NCI-H82 treated with DMSO at 0.1 percent for 48 hours (cell line): ENCODE data around the gene NRTN.
"Not testable (repeated sequence)": the region's sequence is repeated elsewhere in the genome, so short reads cannot be mapped to it uniquely, and the experiment has no call there.

Experiments
- DNase-seq: peaks from one replicate; lab custom pipeline; 2025; ENCODE audit not compliant: unreplicated experiment; lab: John Stamatoyannopoulos, UW

The NRTN gene

GRCh38 chr19:5804516-5805461 is at the start of gene NRTN:
Gene NRTN (plus strand): TSS chr19:5805067. CDS start chr19:5824166, 19,099 bp downstream.
- no peak for DNase-seq

- no peak for DNase-seq
These were observed 42.2 kb upstream of the NRTN start for GRCh38 chr19:5762608-5763217.

GRCh38 chr19:5765220-5765619 is 39.6 kb upstream of the NRTN start:
- no peak for DNase-seq

GRCh38 chr19:5767949-5768348 is 36.9 kb upstream of the NRTN start:
- DNase-seq, result no peak

- no peak for DNase-seq
These were observed 32.5 kb upstream of the NRTN start for GRCh38 chr19:5772416-5772815.

GRCh38 chr19:5773276-5773675 is 31.6 kb upstream of the NRTN start:
- DNase-seq, result no peak

- no peak for DNase-seq
These were observed 29.9 kb upstream of the NRTN start for GRCh38 chr19:5774921-5775320.

GRCh38 chr19:5775668-5776309 is 29.1 kb upstream of the NRTN start:
- no peak for DNase-seq

GRCh38 chr19:5778402-5778801 is 26.5 kb upstream of the NRTN start:
- no peak for DNase-seq

GRCh38 chr19:5780916-5781315 is 24.0 kb upstream of the NRTN start:
- DNase-seq, result not testable (repeated sequence)

GRCh38 chr19:5782322-5782721 is 22.5 kb upstream of the NRTN start:
- DNase-seq, result no peak

GRCh38 chr19:5782945-5783919 is 21.6 kb upstream of the NRTN start:
- no peak for DNase-seq

GRCh38 chr19:5784581-5785147 is 20.2 kb upstream of the NRTN start, which contains the start of gene PRR22:
Gene PRR22 (minus strand): TSS chr19:5784746. CDS start chr19:5784660, 86 bp downstream.
- no peak for DNase-seq

- no peak for DNase-seq
These were observed 19.4 kb upstream of the NRTN start for GRCh38 chr19:5785423-5785822.

- no peak for DNase-seq
These were observed 18.1 kb upstream of the NRTN start for GRCh38 chr19:5786593-5787408.

GRCh38 chr19:5787409-5788182 is 17.3 kb upstream of the NRTN start:
- DNase-seq, result no peak

- DNase-seq, result no peak
These were observed 16.4 kb upstream of the NRTN start for GRCh38 chr19:5788422-5788821.

- no peak for DNase-seq
These were observed 15.5 kb upstream of the NRTN start for GRCh38 chr19:5789351-5789761.
